Endothelial cell of umbilical vein (primary cell): Measurements from ENCODE around the gene CYTH1. TPM values are rescaled to one million over a fixed set of nuclear protein-coding genes. Genes with fewer than 3 reads are reported as not detected.
"Not testable (repeated sequence)": the region's sequence is repeated elsewhere in the genome, so short reads cannot be mapped to it uniquely, and the experiment has no call there.

Source experiments
- BruUV-seq: library from RNA; stranded (reverse); fragments of 400-500 nt; replicated peaks from 2 replicates; lab custom pipeline; 2021; lab: Mats Ljungman, UMichigan
- CTCF ChIA-PET: fragments of 300-600, 350-600 bp; sonication (Branson Sonifier 250); formaldehyde crosslinking; loops from one replicate; lab custom pipeline; 2021; ENCODE audit warnings: antibody characterized with exemption, inconsistent platforms; lab: Charles Lee
- POLR2A ChIA-PET: fragments of 300-600, 350-600 bp; sonication (Branson Sonifier 250); formaldehyde crosslinking; loops from one replicate; lab custom pipeline; 2021; ENCODE audit warnings: antibody characterized with exemption, inconsistent platforms; lab: Charles Lee
- DNase-seq: peaks from one replicate; pipeline ENCODE4 v3.0.0-alpha.2; 2011; ENCODE audit warnings: low read depth, low spot score
- FAIRE-seq: peaks from 2 replicates; lab custom pipeline; 2011; peaks lifted over from hg19 to GRCh38; lab: Jason Lieb, UNC
- H2AFZ ChIP-seq: 2 replicates; pipeline ENCODE4 v1.6.0; 2012; ENCODE audit warnings: low read depth, low read length, control low read depth, inconsistent platforms
- H3K27ac ChIP-seq: 2 replicates; pipeline ENCODE4 v1.5.1; 2011; ENCODE audit warnings: low read depth, mild to moderate bottlenecking, control low read depth, low read length, moderate library complexity; ENCODE audit not compliant: insufficient read depth
- H3K27me3 ChIP-seq, 2 experiments: 2 replicates each; pipeline versions ENCODE4 v1.6.0 to v1.6.1; 2011; ENCODE audit warnings: low read length in 2 of 2, mixed read lengths in 1 of 2; ENCODE audit not compliant: control insufficient read depth in 2 of 2, insufficient read depth in 2 of 2
- H3K36me3 ChIP-seq, 2 experiments: 2 replicates in 1 of 2; 3 replicates in 1 of 2; pipeline ENCODE4 v1.5.1; 2011; ENCODE audit warnings: low read length in 2 of 2, mild to moderate bottlenecking in 1 of 2, moderate library complexity in 1 of 2; ENCODE audit not compliant: control insufficient read depth in 2 of 2, insufficient read depth in 2 of 2; ENCODE audit errors: extremely low read depth in 1 of 2
- H3K4me1 ChIP-seq: 3 replicates; pipeline ENCODE4 v1.5.1; 2011; ENCODE audit warnings: mild to moderate bottlenecking, low read length; ENCODE audit not compliant: control insufficient read depth, insufficient read depth; ENCODE audit errors: extremely low read depth
- H3K4me2 ChIP-seq: 2 replicates; pipeline ENCODE4 v1.6.1; 2011; ENCODE audit warnings: low read length, control low read depth, mixed read lengths; ENCODE audit not compliant: insufficient read depth
- H3K4me3 ChIP-seq, 3 experiments: fragments of 200-600 bp in 1 of 3; sonication (generic), shearing (Covaris generic) in 1 of 3; replicated peaks in 1 of 3; 2 replicates each; pipeline ENCODE4 v1.5.1; 2011 to 2016; ENCODE audit warnings: control low read depth in 3 of 3, low read length in 3 of 3, mild to moderate bottlenecking in 2 of 3, inconsistent platforms in 1 of 3, low read depth in 1 of 3, moderate library complexity in 1 of 3; ENCODE audit not compliant: insufficient read depth in 1 of 3
- H3K79me2 ChIP-seq: 2 replicates; pipeline ENCODE4 v1.6.0; 2012; ENCODE audit warnings: low read length, inconsistent platforms; ENCODE audit not compliant: control insufficient read depth, insufficient read depth
- H3K9ac ChIP-seq: replicated peaks from 2 replicates; pipeline ENCODE3; 2011; ENCODE audit warnings: low read length, control low read depth; ENCODE audit not compliant: insufficient read depth; ENCODE audit errors: extremely low read depth
- H3K9me1 ChIP-seq: replicated peaks from 3 replicates; pipeline ENCODE4 v1.6.0; 2011; ENCODE audit warnings: mild to moderate bottlenecking, low read length; ENCODE audit not compliant: control insufficient read depth, insufficient read depth; ENCODE audit errors: extremely low read depth
- H3K9me3 ChIP-seq: replicated peaks from 2 replicates; pipeline ENCODE4 v1.5.1; 2012; ENCODE audit warnings: low read length, inconsistent platforms; ENCODE audit not compliant: control insufficient read depth, insufficient read depth
- H4K20me1 ChIP-seq: replicated peaks from 2 replicates; pipeline ENCODE3; 2011; ENCODE audit warnings: mild to moderate bottlenecking, low read length; ENCODE audit not compliant: control insufficient read depth, insufficient read depth; ENCODE audit errors: extremely low read depth
- EZH2 ChIP-seq: IDR thresholded peaks from 2 replicates; pipeline ENCODE4 v1.6.1; 2012; ENCODE audit warnings: borderline replicate concordance, low read depth, mild to moderate bottlenecking, moderate library complexity, low read length, inconsistent platforms; ENCODE audit not compliant: severe bottlenecking
- JUN ChIP-seq: IDR thresholded peaks from 2 replicates; pipeline ENCODE4 v1.6.1; 2011; ENCODE audit warnings: borderline replicate concordance, low read depth; ENCODE audit not compliant: insufficient read length, insufficient read depth
- POLR2A ChIP-seq: IDR thresholded peaks from 2 replicates; pipeline ENCODE4 v1.6.1; 2012; ENCODE audit warnings: low read depth, mild to moderate bottlenecking, control low read depth, low read length
- POLR2AphosphoS5 ChIP-seq: IDR thresholded peaks from 2 replicates; pipeline ENCODE4 v1.6.1; 2012; ENCODE audit warnings: low read depth, mild to moderate bottlenecking, control low read depth, low read length, moderate library complexity; ENCODE audit not compliant: insufficient read depth
- dilution Hi-C: fragments of 300-500 bp; cut with MboI; formaldehyde crosslinking; loops from one replicate; pipeline ENCODE4 v1.15.0; 2019; ENCODE audit warnings: low sequenced_read_pairs; ENCODE audit not compliant: extremely low pct_ligation_motif_present
- intact Hi-C: fragments of 100-400 bp; cut with micrococcal nuclease; formaldehyde crosslinking; loops from one replicate; pipeline ENCODE4 v1.10.0; 2022
- polyA plus RNA-seq, 4 experiments: library from polyadenylated mRNA; depleted of rRNA in 3 of 4; stranded (reverse) in 3 of 4; unstranded in 1 of 4; fragments of >200 nt; gene quantifications; 2 replicates each; pipeline versions ENCODE4 v1.2.1 to v1.2.3, GENCODE V29; 2011 to 2012; ENCODE audit warnings: missing spikeins in 1 of 4
- total RNA-seq: library from RNA; stranded (reverse); gene quantifications from 2 replicates; pipeline ENCODE4 v1.2.3, GENCODE V29; 2021
- TF ChIP-seq, protein P1 (sequence below), 2 donors: IDR thresholded peaks; 1 replicate in 1 of 2; 2 replicates in 1 of 2; pipeline ENCODE4 v1.5.1; 2011; ENCODE audit warnings: low read length in 2 of 2, mild to moderate bottlenecking in 2 of 2, moderate library complexity in 2 of 2, control low read depth in 1 of 2, inconsistent platforms in 1 of 2, low read depth in 1 of 2; ENCODE audit not compliant: insufficient read depth in 1 of 2; ENCODE audit errors: extremely low read depth in 1 of 2
- TF ChIP-seq, protein P2 (sequence below): IDR thresholded peaks from 2 replicates; pipeline ENCODE4 v1.6.1; 2011; ENCODE audit not compliant: insufficient read depth, insufficient read length

Gene CYTH1
- total and polyA plus RNA-seq, 2 donors (not counting 3 experiments of a cell fraction or from before 2014, with no cell fraction given): 35.9 to 49.9 TPM

DNA sequence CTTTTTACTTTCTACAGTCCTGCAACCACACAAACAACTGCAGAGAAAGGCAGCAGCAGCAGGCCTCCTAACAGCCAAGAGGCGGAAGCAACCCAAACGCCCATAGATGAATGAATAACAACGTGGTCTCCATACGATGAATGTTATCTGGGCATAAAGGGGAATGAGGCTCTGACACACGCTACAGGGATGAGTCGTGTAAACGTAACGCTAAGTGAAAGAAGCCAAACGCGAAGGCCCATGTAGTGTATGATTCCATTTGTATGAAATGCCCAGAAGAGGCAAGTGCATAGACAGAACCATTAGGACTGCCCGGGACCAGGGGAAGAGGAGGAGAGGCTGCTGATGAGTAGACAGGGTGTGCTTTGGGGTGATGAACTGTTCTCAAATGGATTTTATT is 110.1 kb downstream of the CYTH1 start:
- POLR2A ChIA-PET: no interaction called here
- no TSS peak for BruUV-seq

DNA sequence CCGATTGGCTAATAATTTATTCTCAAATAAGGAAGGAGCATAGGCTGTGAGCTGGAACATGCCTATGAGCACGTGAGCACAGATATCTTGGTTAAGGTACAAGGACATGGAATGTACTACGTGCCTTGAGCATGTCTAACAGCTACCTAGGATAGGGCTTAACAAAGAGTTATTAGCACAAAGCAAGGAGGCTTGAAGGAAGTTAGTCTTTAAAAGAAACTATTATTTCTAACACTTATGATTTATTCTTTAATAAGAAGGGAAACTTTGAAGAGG is 110.4 kb downstream of the CYTH1 start:
- H3K79me2 ChIP-seq, DNase-seq, dilution Hi-C loops, H3K27ac ChIP-seq, H3K4me1 ChIP-seq, BruUV-seq, H3K4me2 ChIP-seq, H3K9me3 ChIP-seq, H3K9ac ChIP-seq, H3K4me3 ChIP-seq, POLR2A ChIA-PET, FAIRE-seq, CTCF ChIA-PET, H3K27me3 ChIP-seq, intact Hi-C loops, H2AFZ ChIP-seq, H4K20me1 ChIP-seq, H3K9me1 ChIP-seq: not testable (repeated sequence)
- peaks cover 6 to 23% of the 10 kb centered on the region in 2 experiments for H3K36me3 ChIP-seq

More for the DNA sequence above, 110.1 kb downstream of the CYTH1 start:
- H3K9ac ChIP-seq: no peak overlapping the region
- dilution Hi-C loops (no loop called here), intact Hi-C loops (no loop called here)
- FAIRE-seq (no peak), DNase-seq (no peak)
- no peaks in the 10 kb centered on the region for H3K79me2 ChIP-seq
- CTCF ChIA-PET: no interaction called here
- no peak overlapping the region for H3K4me2 ChIP-seq
- no peak overlapping the region for H3K4me3 ChIP-seq
- H2AFZ ChIP-seq: no peak overlapping the region
- H3K4me1 ChIP-seq: no peaks in the 10 kb centered on the region
- H3K27me3 ChIP-seq: no peaks in the 10 kb centered on the region
- TF ChIP-seq, protein P1, sequence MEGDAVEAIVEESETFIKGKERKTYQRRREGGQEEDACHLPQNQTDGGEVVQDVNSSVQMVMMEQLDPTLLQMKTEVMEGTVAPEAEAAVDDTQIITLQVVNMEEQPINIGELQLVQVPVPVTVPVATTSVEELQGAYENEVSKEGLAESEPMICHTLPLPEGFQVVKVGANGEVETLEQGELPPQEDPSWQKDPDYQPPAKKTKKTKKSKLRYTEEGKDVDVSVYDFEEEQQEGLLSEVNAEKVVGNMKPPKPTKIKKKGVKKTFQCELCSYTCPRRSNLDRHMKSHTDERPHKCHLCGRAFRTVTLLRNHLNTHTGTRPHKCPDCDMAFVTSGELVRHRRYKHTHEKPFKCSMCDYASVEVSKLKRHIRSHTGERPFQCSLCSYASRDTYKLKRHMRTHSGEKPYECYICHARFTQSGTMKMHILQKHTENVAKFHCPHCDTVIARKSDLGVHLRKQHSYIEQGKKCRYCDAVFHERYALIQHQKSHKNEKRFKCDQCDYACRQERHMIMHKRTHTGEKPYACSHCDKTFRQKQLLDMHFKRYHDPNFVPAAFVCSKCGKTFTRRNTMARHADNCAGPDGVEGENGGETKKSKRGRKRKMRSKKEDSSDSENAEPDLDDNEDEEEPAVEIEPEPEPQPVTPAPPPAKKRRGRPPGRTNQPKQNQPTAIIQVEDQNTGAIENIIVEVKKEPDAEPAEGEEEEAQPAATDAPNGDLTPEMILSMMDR (IDR thresholded peaks at IDR 0.05; ENCODE audit: extremely low read depth in 1 of 2, insufficient read depth in 1 of 2, low read depth in 1 of 2, low read length in 2 of 2): no peak
- no peak for TF ChIP-seq JUN
- TF ChIP-seq POLR2A: no peak
- TF ChIP-seq, protein P2, sequence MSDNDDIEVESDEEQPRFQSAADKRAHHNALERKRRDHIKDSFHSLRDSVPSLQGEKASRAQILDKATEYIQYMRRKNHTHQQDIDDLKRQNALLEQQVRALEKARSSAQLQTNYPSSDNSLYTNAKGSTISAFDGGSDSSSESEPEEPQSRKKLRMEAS: no peak
- no peak for TF ChIP-seq POLR2AphosphoS5
- TF ChIP-seq EZH2: no peak
- peaks cover 6 to 26% of the 10 kb centered on the region in 2 experiments for H3K36me3 ChIP-seq
- no peak overlapping the region for H3K27ac ChIP-seq
- no peaks in the 10 kb centered on the region for H4K20me1 ChIP-seq
- no peaks in the 10 kb centered on the region for H3K9me3 ChIP-seq
- no peaks in the 10 kb centered on the region for H3K9me1 ChIP-seq
